K562 treated with DMSO at 1 percent for 48 hours (cell line): ENCODE results near the gene ABHD11. TPM values are rescaled to one million over a fixed set of nuclear protein-coding genes. Genes with fewer than 3 reads are reported as not detected.

Experiments used
- total RNA-seq: library from RNA; unstranded; fragments of 300-600 nt; gene quantifications from 2 replicates; pipeline ENCODE4 v1.2.3, GENCODE V29; 2022; ENCODE audit warnings: low replicate concordance; ENCODE audit errors: extremely low read depth

ABHD11 gene, protein sequence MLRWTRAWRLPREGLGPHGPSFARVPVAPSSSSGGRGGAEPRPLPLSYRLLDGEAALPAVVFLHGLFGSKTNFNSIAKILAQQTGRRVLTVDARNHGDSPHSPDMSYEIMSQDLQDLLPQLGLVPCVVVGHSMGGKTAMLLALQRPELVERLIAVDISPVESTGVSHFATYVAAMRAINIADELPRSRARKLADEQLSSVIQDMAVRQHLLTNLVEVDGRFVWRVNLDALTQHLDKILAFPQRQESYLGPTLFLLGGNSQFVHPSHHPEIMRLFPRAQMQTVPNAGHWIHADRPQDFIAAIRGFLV
- not detected in 2 replicates for total RNA-seq

DNA sequence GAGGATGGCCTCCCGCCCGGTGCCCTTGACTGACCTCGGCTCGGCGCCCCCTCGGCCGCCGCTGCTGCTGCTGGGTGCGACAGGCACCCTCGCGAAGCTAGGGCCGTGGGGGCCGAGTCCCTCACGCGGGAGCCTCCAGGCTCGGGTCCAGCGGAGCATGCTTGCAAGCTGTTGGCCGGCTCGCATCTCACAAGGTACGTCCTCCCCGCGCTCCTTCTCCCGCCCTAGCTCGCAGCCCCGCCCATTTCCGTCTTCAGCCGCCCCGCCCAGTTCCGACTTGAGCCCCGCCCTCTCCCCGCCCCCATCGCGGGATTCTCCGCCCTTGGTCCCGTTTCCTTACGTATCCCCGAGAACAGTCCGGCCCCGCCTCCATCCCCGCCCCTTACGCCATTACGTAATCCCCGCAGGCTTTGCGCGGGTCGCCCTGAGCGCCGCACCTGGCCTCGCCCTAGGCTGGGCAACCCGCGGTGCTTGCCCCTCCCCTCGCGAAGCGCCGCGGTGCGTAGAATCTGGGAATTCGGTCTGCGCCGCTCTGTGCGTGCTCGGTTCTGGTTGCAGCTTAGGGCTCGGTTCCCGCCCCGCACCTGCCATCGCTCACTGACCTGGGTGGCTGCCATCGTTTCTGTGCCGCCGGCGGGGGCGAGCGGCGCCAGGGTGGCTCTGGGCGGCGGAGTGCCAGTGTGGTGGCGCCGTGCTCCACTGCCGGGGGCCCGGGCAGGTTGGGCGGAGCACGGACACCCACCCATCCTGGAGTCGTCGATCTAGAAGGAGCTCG lies at the start of gene ABHD11:
ABHD11 (minus strand) TSS at position 191 of the 775 bp plus-strand sequence; CDS start at position 159, 32 bp downstream.

DNA sequence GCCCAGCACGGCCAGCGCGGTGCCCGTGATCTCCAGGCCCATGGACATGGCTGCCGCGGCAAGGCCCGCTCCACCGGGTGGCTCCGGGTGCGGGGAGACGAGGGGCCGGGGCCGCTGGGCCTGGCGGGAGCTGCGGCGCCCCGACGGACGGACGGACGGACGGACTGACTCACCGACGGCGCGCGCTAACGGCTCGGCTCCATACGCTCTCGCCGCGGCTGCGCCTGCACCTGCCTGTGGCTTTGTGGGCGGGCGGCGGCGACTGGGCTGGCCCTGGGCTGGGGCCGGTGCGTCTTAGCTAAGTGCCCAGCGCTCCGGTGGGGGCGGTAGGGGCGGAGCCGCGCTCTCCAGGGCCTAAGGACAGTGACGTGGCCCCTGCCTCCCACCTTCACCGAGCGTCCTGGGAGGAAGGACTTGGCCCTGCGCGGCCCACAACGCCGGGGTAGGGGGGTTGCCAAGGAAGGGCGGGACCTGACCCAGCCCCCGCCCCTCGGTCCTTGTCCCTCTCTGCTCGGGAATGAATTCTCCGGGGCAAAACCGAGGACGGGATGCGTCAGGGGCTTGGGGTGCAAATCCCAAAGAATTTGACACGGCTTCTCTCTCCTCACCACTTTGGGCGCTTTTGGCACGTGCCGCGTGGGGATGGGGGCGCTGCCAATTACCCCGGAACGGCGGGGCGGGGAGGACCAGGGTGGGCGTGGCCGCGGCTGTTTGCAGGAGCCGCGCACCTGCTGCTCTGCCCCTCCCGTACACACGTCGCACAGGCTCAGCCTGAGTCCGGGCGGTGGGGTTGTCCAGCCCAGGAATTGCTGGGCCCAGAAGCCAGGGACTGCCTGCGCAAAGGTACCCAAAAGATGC lies 31.6 kb upstream of the ABHD11 start, which contains the start of gene CLDN3:
CLDN3 (minus strand) TSS at position 269 of the 858 bp plus-strand sequence; CDS start at position 48, 221 bp downstream.

DNA sequence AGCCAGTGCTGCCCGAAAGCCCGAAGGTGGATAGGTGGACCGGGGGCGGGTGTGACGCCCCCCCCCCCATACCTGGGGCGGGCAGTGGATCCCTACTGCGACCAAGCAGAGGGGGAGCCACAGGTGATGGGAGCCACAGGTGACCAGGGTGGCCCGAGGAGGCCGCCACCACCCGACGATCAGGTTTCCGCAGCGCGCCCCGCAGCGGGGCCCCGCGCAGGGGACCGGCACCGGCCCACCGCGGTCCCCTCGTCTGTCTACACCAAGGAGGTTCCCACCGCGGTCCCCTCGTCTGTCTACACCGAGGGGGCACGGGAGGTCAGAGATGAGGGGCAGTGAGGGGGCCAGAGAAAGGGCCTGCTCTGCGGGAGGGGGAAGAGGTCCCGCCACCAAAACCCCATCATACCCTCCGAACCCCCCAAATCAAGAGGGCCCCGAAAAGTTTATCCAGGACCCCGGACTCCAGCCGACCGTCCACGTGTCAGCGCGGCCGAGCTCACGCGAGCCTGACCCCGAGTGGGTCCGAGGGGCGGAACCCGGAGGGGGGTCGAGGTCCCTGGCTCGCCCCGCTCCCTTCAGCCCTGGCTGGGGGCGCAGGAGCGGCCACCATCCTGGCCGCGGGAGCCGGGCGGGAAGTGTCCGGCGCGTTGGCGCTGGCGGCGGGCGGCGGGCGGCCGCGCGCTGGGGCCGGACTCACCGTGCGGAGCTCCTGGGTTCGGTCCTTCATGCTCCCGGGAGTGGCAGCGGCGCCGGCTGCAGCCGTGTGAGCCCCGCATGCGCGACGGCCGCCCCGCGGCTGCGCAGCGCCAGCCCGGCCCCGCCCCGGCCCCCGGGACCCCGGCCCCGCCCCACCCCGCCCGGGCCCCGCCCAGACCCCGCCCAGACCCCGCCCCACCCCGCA lies 19.4 kb downstream of the ABHD11 start, which contains the start of gene STX1A:
STX1A (minus strand) TSS at position 765 of the 901 bp plus-strand sequence; CDS start at position 727, 38 bp downstream.

Other genes with a start within 250 kb of the ABHD11 start
- 108 TPM in 1 of 2 replicates, not detected in the other for gene BAZ1B, start 216.5 kb downstream of the ABHD11 start, total RNA-seq
- gene BCL7B, start 181.1 kb downstream of the ABHD11 start, total RNA-seq = not detected in 2 replicates
- gene TBL2, start 160.2 kb downstream of the ABHD11 start, total RNA-seq = not detected in 2 replicates
- gene MLXIPL, start 114.3 kb downstream of the ABHD11 start, total RNA-seq = not detected in 2 replicates
- not detected in 2 replicates for gene VPS37D, start 71.0 kb downstream of the ABHD11 start, total RNA-seq
- gene DNAJC30, start 55.3 kb downstream of the ABHD11 start, total RNA-seq = not detected in 2 replicates
- gene BUD23, start 55.2 kb downstream of the ABHD11 start, total RNA-seq = not detected in 2 replicates
- gene STX1A, start 19.1 kb downstream of the ABHD11 start, total RNA-seq = not detected in 2 replicates
- not detected in 2 replicates for gene CLDN3, start 31.5 kb upstream of the ABHD11 start, total RNA-seq
- not detected in 2 replicates for gene CLDN4, start 92.2 kb upstream of the ABHD11 start, total RNA-seq
- not detected in 2 replicates for gene METTL27, start 103.7 kb upstream of the ABHD11 start, total RNA-seq
- not detected in 2 replicates for gene TMEM270, start 122.4 kb upstream of the ABHD11 start, total RNA-seq